GM12878 (cell line): ENCODE data around the gene ROBO1. TPM values are rescaled to one million over a fixed set of nuclear protein-coding genes. Genes with fewer than 3 reads are reported as not detected.

ENCODE experiments used
- ATAC-seq: fragments of 200-7000 bp; cut with Tn5 transposase; 3 replicates; pipeline ENCODE4 v1.9.1; 2020; ENCODE audit warnings: mild to moderate bottlenecking, moderate library complexity
- BruUV-seq: library from RNA; stranded (reverse); fragments of 400-500 nt; replicated peaks from 2 replicates; lab custom pipeline; 2021; lab: Mats Ljungman, UMichigan
- CTCF ChIA-PET: fragments of 300-600 bp; sonication (Branson Sonifier 250); formaldehyde crosslinking; extraction: SDS; loops from one replicate; lab custom pipeline; 2021; ENCODE audit warnings: inconsistent platforms; lab: Yijun Ruan, JAX
- POLR2A ChIA-PET: fragments of 350-600 bp; formaldehyde crosslinking; extraction: SDS; loops from one replicate; lab custom pipeline; 2021; ENCODE audit warnings: inconsistent platforms; lab: Charles Lee
- RAD21 ChIA-PET: fragments of 300-600 bp; sonication (Branson Sonifier 250); formaldehyde crosslinking; loops from one replicate; lab custom pipeline; 2023; ENCODE audit warnings: antibody characterized with exemption; ENCODE audit not compliant: unreplicated experiment; lab: Charles Lee
- SMC1A ChIA-PET: fragments of 300-600 bp; sonication (Branson Sonifier 250); formaldehyde crosslinking; loops from one replicate; lab custom pipeline; 2023; ENCODE audit not compliant: unreplicated experiment, uncharacterized antibody; lab: Charles Lee
- DNase-seq: peaks from one replicate; pipeline ENCODE4 v3.0.0-alpha.2; 2011; ENCODE audit warnings: low read depth, low spot score
- FAIRE-seq: peaks from 3 replicates; lab custom pipeline; 2011; peaks lifted over from hg19 to GRCh38; lab: Jason Lieb, UNC
- H2AFZ ChIP-seq: 2 replicates; pipeline ENCODE4 v1.6.0; 2011; ENCODE audit warnings: low read depth, low read length, control low read depth; ENCODE audit not compliant: control insufficient read depth
- H3K27ac ChIP-seq: 2 replicates; pipeline ENCODE4 v1.5.1; 2011; ENCODE audit warnings: control low read depth; ENCODE audit not compliant: control insufficient read depth, insufficient read depth
- H3K27me3 ChIP-seq, 2 experiments: replicated peaks in 1 of 2; 2 replicates each; pipeline versions ENCODE4 v1.6.0 to v1.6.1; 2011; ENCODE audit warnings: low read length in 1 of 2; ENCODE audit not compliant: control insufficient read depth in 2 of 2, insufficient read depth in 2 of 2
- H3K36me3 ChIP-seq, 2 experiments: 2 replicates each; pipeline ENCODE4 v1.5.1; 2011; ENCODE audit warnings: low read length in 1 of 2; ENCODE audit not compliant: control insufficient read depth in 2 of 2, insufficient read depth in 2 of 2
- H3K4me1 ChIP-seq: 2 replicates; pipeline ENCODE4 v1.6.1; 2011; ENCODE audit warnings: mild to moderate bottlenecking, low read length, moderate library complexity, mixed read lengths; ENCODE audit not compliant: control insufficient read depth, insufficient read depth
- H3K4me2 ChIP-seq: 2 replicates; pipeline ENCODE4 v1.6.0; 2011; ENCODE audit warnings: control low read depth; ENCODE audit not compliant: control insufficient read depth, insufficient read depth
- H3K4me3 ChIP-seq: fragments of 200-600 bp; sonication (generic); 2 replicates; pipeline ENCODE4 v1.5.1; 2016
- H3K79me2 ChIP-seq: 2 replicates; pipeline ENCODE4 v1.6.0; 2011; ENCODE audit warnings: low read length; ENCODE audit not compliant: control insufficient read depth, insufficient read depth
- H3K9ac ChIP-seq: 2 replicates; pipeline ENCODE4 v1.8.0; 2011; ENCODE audit warnings: low read length, control low read depth, mixed read lengths; ENCODE audit not compliant: control insufficient read depth, insufficient read depth
- H3K9me3 ChIP-seq: replicated peaks from 3 replicates; pipeline ENCODE4 v1.5.1; 2011; ENCODE audit warnings: mild to moderate bottlenecking, low read length; ENCODE audit not compliant: control insufficient read depth, insufficient read depth
- H4K20me1 ChIP-seq: 2 replicates; pipeline ENCODE4 v1.6.0; 2011; ENCODE audit not compliant: control insufficient read depth, insufficient read depth
- ASH2L ChIP-seq: fragments of 300-600, 200-600 bp; sonication (generic); IDR thresholded peaks from 2 replicates; pipeline ENCODE4 v1.6.1; 2017; ENCODE audit warnings: low read depth, mild to moderate bottlenecking, borderline replicate concordance
- BRCA1 ChIP-seq: IDR thresholded peaks from 2 replicates; pipeline ENCODE4 v1.6.1; 2011; ENCODE audit warnings: low read depth, low read length, improper control_type of control experiment
- CEBPB ChIP-seq, 2 experiments: fragments of 150-350 bp in 1 of 2; IDR thresholded peaks; 2 replicates each; pipeline ENCODE4 v1.6.1; 2012 to 2014; ENCODE audit warnings: low read depth in 2 of 2, low read length in 2 of 2, borderline replicate concordance in 1 of 2, inconsistent platforms in 1 of 2
- JUND ChIP-seq: IDR thresholded peaks from 2 replicates; pipeline ENCODE4 v1.6.1; 2012; ENCODE audit warnings: low read depth, mild to moderate bottlenecking, low read length, improper control_type of control experiment, moderate library complexity
- RBBP5 ChIP-seq: fragments of 200-600 bp; sonication (generic); conservative IDR thresholded peaks from 2 replicates; pipeline ENCODE4 v1.6.1; 2016
- SIN3A ChIP-seq: IDR thresholded peaks from 2 replicates; pipeline ENCODE4 v1.6.1; 2012; ENCODE audit warnings: low read depth, low read length, improper control_type of control experiment
- SPI1 ChIP-seq: IDR thresholded peaks from 2 replicates; pipeline ENCODE4 v1.6.1; 2011; ENCODE audit warnings: low read depth, mild to moderate bottlenecking, low read length, moderate library complexity, borderline replicate concordance; ENCODE audit not compliant: insufficient read depth
- SREBF2 ChIP-seq: IDR thresholded peaks from 2 replicates; pipeline ENCODE4 v1.6.1; 2012; ENCODE audit warnings: mild to moderate bottlenecking, low read length
- STAT3 ChIP-seq: IDR thresholded peaks from 2 replicates; pipeline ENCODE4 v1.6.1; 2011; ENCODE audit warnings: low read depth, low read length, improper control_type of control experiment
- SUPT20H ChIP-seq: IDR thresholded peaks from 2 replicates; pipeline ENCODE4 v1.6.1; 2011; ENCODE audit warnings: low read depth, mild to moderate bottlenecking, low read length, moderate library complexity, borderline replicate concordance; ENCODE audit not compliant: control insufficient read depth
- TBL1XR1 ChIP-seq: IDR thresholded peaks from 2 replicates; pipeline ENCODE4 v1.6.1; 2012; ENCODE audit warnings: low read depth, low read length, improper control_type of control experiment
- TCF3 ChIP-seq: IDR thresholded peaks from 2 replicates; pipeline ENCODE4 v1.6.1; 2012; ENCODE audit warnings: low read depth, mild to moderate bottlenecking, low read length, borderline replicate concordance; ENCODE audit not compliant: insufficient read depth
- WGBS: methylation state at CpG from one replicate; pipeline ENCODE4 v1.1.6; 2016; ENCODE audit warnings: low lambda C conversion rate; ENCODE audit not compliant: insufficient replicate concordance, insufficient coverage; ENCODE audit errors: missing lambda C conversion rate; 5-methylcytosine and 5-hydroxymethylcytosine counted together
- in situ Hi-C: fragments of 300-500 bp; cut with MboI; formaldehyde crosslinking; loops from 9 replicates; pipeline ENCODE4 v1.14.3; 2018; ENCODE audit warnings: mixed read lengths
- intact Hi-C: fragments of 100-400 bp; cut with micrococcal nuclease; formaldehyde crosslinking; loops from one replicate; pipeline ENCODE4 v1.14.2; 2022; ENCODE audit not compliant: unreplicated experiment
- polyA plus RNA-seq, 11 experiments: library from polyadenylated mRNA; depleted of rRNA in 4 of 11; unstranded in 6 of 11; stranded (reverse) in 5 of 11; fragments of >200 nt; fragmentation: Nextera tagmentation in 4 of 11; fragmentation: Illumina TruSeq in 1 of 11; extraction: Ambion mirVana in 4 of 11; extraction: Trizol in 1 of 11; gene quantifications; 1 replicate in 1 of 11; 2 replicates in 10 of 11; pipeline versions ENCODE4 v1.2.1 to v1.2.3, GENCODE V29; 2011 to 2016; ENCODE audit warnings: inconsistent platforms in 2 of 11, missing spikeins in 2 of 11, low read depth in 1 of 11
- total RNA-seq, 4 experiments: library from RNA; depleted of rRNA in 3 of 4; stranded (reverse); fragments of >200 nt in 3 of 4; fragmentation: Illumina TruSeq in 1 of 4; extraction: Trizol in 1 of 4; gene quantifications; 2 replicates each; pipeline versions ENCODE4 v1.2.1 to v1.2.3, GENCODE V29; 2013 to 2021
- TF ChIP-seq, protein P1 (sequence below): fragments of 450-650 bp; IDR thresholded peaks from 2 replicates; pipeline ENCODE4 v1.6.1; 2016; ENCODE audit warnings: mild to moderate bottlenecking
- TF ChIP-seq, protein P2 (sequence below): fragments of 450-650 bp; IDR thresholded peaks from 2 replicates; pipeline ENCODE4 v1.6.1; 2017; ENCODE audit warnings: borderline replicate concordance

ROBO1 gene
- total and polyA plus RNA-seq, 10 of the 15 experiments (the other 5 are each of a cell fraction or from before 2014, with no cell fraction given): 0.29 to 46.5 (median 1.2) TPM

GRCh38 chr3:78697426-78697825 is 1070.4 kb downstream of the ROBO1 start (continued):
- TF ChIP-seq TBL1XR1 (no peak), BRCA1 (no peak)

GRCh38 chr3:78690766-78691165 is 1077.0 kb downstream of the ROBO1 start:
- no peaks in the 10 kb centered on the region for H3K9me3 ChIP-seq
- ATAC-seq: no peak
- SMC1A ChIA-PET: no interaction called here
- no peak overlapping the region for H3K4me2 ChIP-seq
- no peaks in the 10 kb centered on the region for H3K79me2 ChIP-seq
- RAD21 ChIA-PET: interaction anchor here (0.9 kb wide), 1 partner anchor 41 kb away, joined by 3 read pairs; no protein-coding TSS in a partner anchor
- no peak for FAIRE-seq
- H4K20me1 ChIP-seq: no peaks in the 10 kb centered on the region
- no peak for DNase-seq
- WGBS: 15% methylated on average over 2 of the region's 2 CpGs
- no peak overlapping the region for H3K27ac ChIP-seq
- TF ChIP-seq TCF3: no peak
- TF ChIP-seq JUND: no peak
- TF ChIP-seq ASH2L: no peak
- no peak for TF ChIP-seq SIN3A
- no peak for TF ChIP-seq BRCA1
- no peak for TF ChIP-seq SUPT20H
- no peak for TF ChIP-seq SREBF2
- TF ChIP-seq, protein P1, sequence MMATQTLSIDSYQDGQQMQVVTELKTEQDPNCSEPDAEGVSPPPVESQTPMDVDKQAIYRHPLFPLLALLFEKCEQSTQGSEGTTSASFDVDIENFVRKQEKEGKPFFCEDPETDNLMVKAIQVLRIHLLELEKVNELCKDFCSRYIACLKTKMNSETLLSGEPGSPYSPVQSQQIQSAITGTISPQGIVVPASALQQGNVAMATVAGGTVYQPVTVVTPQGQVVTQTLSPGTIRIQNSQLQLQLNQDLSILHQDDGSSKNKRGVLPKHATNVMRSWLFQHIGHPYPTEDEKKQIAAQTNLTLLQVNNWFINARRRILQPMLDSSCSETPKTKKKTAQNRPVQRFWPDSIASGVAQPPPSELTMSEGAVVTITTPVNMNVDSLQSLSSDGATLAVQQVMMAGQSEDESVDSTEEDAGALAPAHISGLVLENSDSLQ: no peak
- TF ChIP-seq, protein P2, sequence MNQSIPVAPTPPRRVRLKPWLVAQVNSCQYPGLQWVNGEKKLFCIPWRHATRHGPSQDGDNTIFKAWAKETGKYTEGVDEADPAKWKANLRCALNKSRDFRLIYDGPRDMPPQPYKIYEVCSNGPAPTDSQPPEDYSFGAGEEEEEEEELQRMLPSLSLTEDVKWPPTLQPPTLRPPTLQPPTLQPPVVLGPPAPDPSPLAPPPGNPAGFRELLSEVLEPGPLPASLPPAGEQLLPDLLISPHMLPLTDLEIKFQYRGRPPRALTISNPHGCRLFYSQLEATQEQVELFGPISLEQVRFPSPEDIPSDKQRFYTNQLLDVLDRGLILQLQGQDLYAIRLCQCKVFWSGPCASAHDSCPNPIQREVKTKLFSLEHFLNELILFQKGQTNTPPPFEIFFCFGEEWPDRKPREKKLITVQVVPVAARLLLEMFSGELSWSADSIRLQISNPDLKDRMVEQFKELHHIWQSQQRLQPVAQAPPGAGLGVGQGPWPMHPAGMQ: no peak
- TF ChIP-seq CEBPB (IDR thresholded peaks at IDR 0.05; ENCODE audit: borderline replicate concordance in 1 of 2, low read depth in 2 of 2, low read length in 2 of 2): no peak
- TF ChIP-seq RBBP5: no peak
- no peak for TF ChIP-seq SPI1
- TF ChIP-seq STAT3: no peak
- CTCF ChIA-PET: no interaction called here
- H2AFZ ChIP-seq: no peak overlapping the region
- intact Hi-C loops (no loop called here), in situ Hi-C loops (no loop called here)
- POLR2A ChIA-PET: interaction anchor here (1.0 kb wide), 1 partner anchor 12 kb away, joined by 3 read pairs; no protein-coding TSS in a partner anchor
- BruUV-seq: no TSS peak
- no peaks in the 10 kb centered on the region for H3K27me3 ChIP-seq
- no peak overlapping the region for H3K4me3 ChIP-seq
- H3K9ac ChIP-seq: no peak overlapping the region
- H3K4me1 ChIP-seq: no peaks in the 10 kb centered on the region
- no peaks in the 10 kb centered on the region for H3K36me3 ChIP-seq
